HEK293 (cell line): Measurements from ENCODE around the gene DAAM2.

Source experiments
- CTCF ChIA-PET: fragments of 350-600 bp; formaldehyde crosslinking; extraction: SDS; loops from one replicate; lab custom pipeline; 2021; ENCODE audit warnings: antibody characterized with exemption; lab: Yijun Ruan, JAX
- POLR2A ChIA-PET: fragments of 300-600 bp; formaldehyde crosslinking; extraction: SDS; loops from one replicate; lab custom pipeline; 2020; ENCODE audit warnings: antibody characterized with exemption, inconsistent platforms; lab: Yijun Ruan, JAX
- H3K27ac ChIP-seq: fragments of 200-500 bp; sonication (Bioruptor generic); 2 replicates; pipeline ENCODE4 v1.5.1; 2014; ENCODE audit warnings: low read depth, low read length, control low read depth, inconsistent platforms; ENCODE audit errors: extremely low read depth
- H3K36me3 ChIP-seq, 2 experiments: fragments of 200-500 bp in 1 of 2; sonication (Bioruptor generic) in 1 of 2; 1 replicate in 1 of 2; 2 replicates in 1 of 2; pipeline ENCODE4 v1.5.1; 2014 to 2017; ENCODE audit warnings: inconsistent platforms in 2 of 2, low read length in 2 of 2; ENCODE audit not compliant: control insufficient read depth in 2 of 2, insufficient read depth in 1 of 2
- H3K4me1 ChIP-seq: fragments of 200-500 bp; sonication (Bioruptor generic); 2 replicates; pipeline ENCODE4 v1.5.1; 2014; ENCODE audit warnings: mild to moderate bottlenecking, low read length, inconsistent platforms; ENCODE audit not compliant: control insufficient read depth, insufficient read depth
- H3K4me3 ChIP-seq: 2 replicates; pipeline ENCODE4 v1.5.1; 2011; ENCODE audit warnings: low read depth, mild to moderate bottlenecking, control low read depth, low read length, moderate library complexity
- H3K9me3 ChIP-seq: fragments of 200-500 bp; sonication (Bioruptor generic); 2 replicates; pipeline ENCODE4 v1.5.1; 2014; ENCODE audit warnings: low read depth, low read length, inconsistent platforms; ENCODE audit not compliant: control insufficient read depth, insufficient read depth
- OVOL3 ChIP-seq: fragments of 450-650 bp; formaldehyde crosslinking; IDR thresholded peaks from 2 replicates; pipeline ENCODE4 v1.5.1; 2016; ENCODE audit warnings: missing biosample characterization, missing genetic modification characterization
- PRDM6 ChIP-seq: fragments of 450-650 bp; formaldehyde crosslinking; IDR thresholded peaks from 2 replicates; pipeline ENCODE4 v1.5.1; 2017; ENCODE audit warnings: missing biosample characterization, missing genetic modification characterization
- ZNF132 ChIP-seq: fragments of 450-650 bp; formaldehyde crosslinking; IDR thresholded peaks from 2 replicates; pipeline ENCODE4 v1.5.1; 2017; ENCODE audit warnings: missing biosample characterization, missing genetic modification characterization, borderline replicate concordance
- ZNF133 ChIP-seq: fragments of 450-650 bp; formaldehyde crosslinking; IDR thresholded peaks from 2 replicates; pipeline ENCODE4 v1.5.1; 2016; ENCODE audit warnings: missing biosample characterization, missing genetic modification characterization
- ZNF184 ChIP-seq: fragments of 450-650 bp; IDR thresholded peaks from 2 replicates; pipeline ENCODE4 v1.5.1; 2018; ENCODE audit warnings: missing biosample characterization, mild to moderate bottlenecking, missing genetic modification characterization
- ZNF24 ChIP-seq: fragments of 450-650 bp; formaldehyde crosslinking; IDR thresholded peaks from 2 replicates; pipeline ENCODE4 v1.5.1; 2016; ENCODE audit warnings: missing biosample characterization, missing genetic modification characterization
- ZNF266 ChIP-seq: fragments of 450-650 bp; formaldehyde crosslinking; IDR thresholded peaks from 2 replicates; pipeline ENCODE4 v1.5.1; 2016; ENCODE audit warnings: missing biosample characterization, missing genetic modification characterization, low read depth
- ZNF324 ChIP-seq: fragments of 450-650 bp; formaldehyde crosslinking; IDR thresholded peaks from 2 replicates; pipeline ENCODE4 v1.5.1; 2016; ENCODE audit warnings: missing biosample characterization, missing genetic modification characterization
- ZNF473 ChIP-seq: fragments of 450-650 bp; formaldehyde crosslinking; IDR thresholded peaks from 2 replicates; pipeline ENCODE4 v1.5.1; 2017; ENCODE audit warnings: missing biosample characterization, missing genetic modification characterization
- ZNF521 ChIP-seq: fragments of 450-650 bp; formaldehyde crosslinking; IDR thresholded peaks from 2 replicates; pipeline ENCODE4 v1.5.1; 2017; ENCODE audit warnings: missing biosample characterization, mild to moderate bottlenecking, missing genetic modification characterization
- ZNF544 ChIP-seq: fragments of 450-650 bp; formaldehyde crosslinking; IDR thresholded peaks from 2 replicates; pipeline ENCODE4 v1.5.0; 2017; ENCODE audit warnings: missing biosample characterization, missing genetic modification characterization
- ZNF610 ChIP-seq: fragments of 450-650 bp; formaldehyde crosslinking; IDR thresholded peaks from 2 replicates; pipeline ENCODE4 v1.5.1; 2016; ENCODE audit warnings: missing biosample characterization, missing genetic modification characterization, borderline replicate concordance
- ZNF629 ChIP-seq: fragments of 450-650 bp; formaldehyde crosslinking; IDR thresholded peaks from 2 replicates; pipeline ENCODE4 v1.5.1; 2017; ENCODE audit warnings: missing biosample characterization, missing genetic modification characterization
- ZNF747 ChIP-seq: fragments of 450-650 bp; formaldehyde crosslinking; IDR thresholded peaks from 2 replicates; pipeline ENCODE4 v1.5.1; 2016; ENCODE audit warnings: missing biosample characterization, missing genetic modification characterization
- ZNF843 ChIP-seq: fragments of 450-650 bp; formaldehyde crosslinking; IDR thresholded peaks from 2 replicates; pipeline ENCODE4 v1.5.1; 2016; ENCODE audit warnings: missing biosample characterization, missing genetic modification characterization
- ZSCAN4 ChIP-seq: fragments of 450-650 bp; formaldehyde crosslinking; IDR thresholded peaks from 2 replicates; pipeline ENCODE4 v1.5.1; 2017; ENCODE audit warnings: missing biosample characterization, missing genetic modification characterization
- TF ChIP-seq, protein P1 (sequence below): fragments of 450-650 bp; formaldehyde crosslinking; IDR thresholded peaks from 2 replicates; pipeline ENCODE4 v1.5.1; 2017; ENCODE audit warnings: missing biosample characterization, missing genetic modification characterization

Gene DAAM2

DNA sequence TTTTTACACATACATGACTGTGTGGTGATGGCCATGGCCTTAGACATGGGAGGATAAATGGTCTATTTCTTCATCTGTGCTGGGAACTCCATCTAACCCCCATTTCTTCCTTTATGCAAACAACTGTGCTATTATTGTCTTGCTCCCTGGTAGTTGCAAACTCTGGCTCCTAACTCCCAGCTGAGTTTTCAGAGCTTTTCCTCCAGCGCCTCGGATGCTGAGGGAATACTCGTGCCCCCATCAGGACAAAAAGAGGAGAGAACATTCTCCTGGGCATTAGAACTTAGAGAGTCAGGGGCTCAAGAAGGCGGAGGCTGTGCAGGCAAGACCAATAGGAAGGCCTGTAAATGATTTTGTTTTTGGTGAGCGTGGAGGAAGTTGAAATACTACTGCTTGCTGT is 2.1 kb downstream of the DAAM2 start:
- Histone ChIP-seq H3K36me3 (peaks cover 0 to 3% of the 10 kb centered on the region in 2 experiments; a peak in 1 of 3 replicates), H3K4me1 (0 out of 2 replicates have a peak, but pooled peaks cover 6% of the 10 kb centered on the region), H3K27ac (no peak overlapping the region), H3K4me3 (no peak overlapping the region), H3K9me3 (no peaks in the 10 kb centered on the region)
- POLR2A ChIA-PET, result no interaction called here
- CTCF ChIA-PET, result no interaction called here
- TF ChIP-seq ZNF24 (tag by site-specific recombination), result no peak
- no peak for TF ChIP-seq ZNF521
- TF ChIP-seq ZNF133, result no peak
- no peak for TF ChIP-seq ZNF843 (tag by site-specific recombination)
- TF ChIP-seq ZNF544 (tag by site-specific recombination), result no peak
- no peak for TF ChIP-seq OVOL3 (tag by site-specific recombination)
- no peak for TF ChIP-seq ZNF629 (tag by site-specific recombination)
- no peak for TF ChIP-seq ZSCAN4 (tag by site-specific recombination)
- TF ChIP-seq ZNF184 (tag by site-specific recombination), result no peak
- no peak for TF ChIP-seq ZNF266
- TF ChIP-seq ZNF473 (tag by site-specific recombination), result no peak
- TF ChIP-seq, protein P1, sequence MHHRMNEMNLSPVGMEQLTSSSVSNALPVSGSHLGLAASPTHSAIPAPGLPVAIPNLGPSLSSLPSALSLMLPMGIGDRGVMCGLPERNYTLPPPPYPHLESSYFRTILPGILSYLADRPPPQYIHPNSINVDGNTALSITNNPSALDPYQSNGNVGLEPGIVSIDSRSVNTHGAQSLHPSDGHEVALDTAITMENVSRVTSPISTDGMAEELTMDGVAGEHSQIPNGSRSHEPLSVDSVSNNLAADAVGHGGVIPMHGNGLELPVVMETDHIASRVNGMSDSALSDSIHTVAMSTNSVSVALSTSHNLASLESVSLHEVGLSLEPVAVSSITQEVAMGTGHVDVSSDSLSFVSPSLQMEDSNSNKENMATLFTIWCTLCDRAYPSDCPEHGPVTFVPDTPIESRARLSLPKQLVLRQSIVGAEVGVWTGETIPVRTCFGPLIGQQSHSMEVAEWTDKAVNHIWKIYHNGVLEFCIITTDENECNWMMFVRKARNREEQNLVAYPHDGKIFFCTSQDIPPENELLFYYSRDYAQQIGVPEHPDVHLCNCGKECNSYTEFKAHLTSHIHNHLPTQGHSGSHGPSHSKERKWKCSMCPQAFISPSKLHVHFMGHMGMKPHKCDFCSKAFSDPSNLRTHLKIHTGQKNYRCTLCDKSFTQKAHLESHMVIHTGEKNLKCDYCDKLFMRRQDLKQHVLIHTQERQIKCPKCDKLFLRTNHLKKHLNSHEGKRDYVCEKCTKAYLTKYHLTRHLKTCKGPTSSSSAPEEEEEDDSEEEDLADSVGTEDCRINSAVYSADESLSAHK (tag by site-specific recombination), result no peak
- no peak for TF ChIP-seq ZNF747 (tag by site-specific recombination)
- no peak for TF ChIP-seq ZNF610 (tag by site-specific recombination)
- no peak for TF ChIP-seq ZNF132

DNA sequence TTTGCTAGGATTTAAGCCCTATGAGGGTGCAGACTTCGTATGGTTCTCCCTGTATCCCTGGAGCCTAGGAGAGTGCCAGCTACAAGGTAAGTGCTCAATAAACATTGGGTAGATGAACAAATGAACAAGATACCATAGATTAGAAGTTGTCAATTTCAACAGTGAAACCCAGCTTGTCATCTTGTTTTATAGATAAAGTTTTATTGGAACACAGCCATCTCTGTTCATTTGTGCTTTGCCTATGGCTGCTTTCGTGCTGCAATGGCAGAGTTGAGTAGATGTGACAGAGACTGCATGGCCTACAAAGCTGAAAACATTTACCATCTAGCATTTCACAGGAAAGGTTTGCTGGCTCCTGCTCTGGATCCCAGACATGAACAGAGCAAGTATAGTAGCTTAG is 5.6 kb downstream of the DAAM2 start:
- CTCF ChIA-PET, result interaction anchor here (0.6 to 0.8 kb wide), 4 partner anchors 14 to 436 kb away, joined by 3 to 8 read pairs (median 3); no protein-coding TSS in a partner anchor
- 0 out of 2 replicates have a peak, but pooled peaks cover 1% of the 10 kb centered on the region for H3K4me1 ChIP-seq
- TF ChIP-seq PRDM6, result no peak
- no peak for TF ChIP-seq ZNF324 (tag by site-specific recombination)
- H3K9me3 ChIP-seq, result no peaks in the 10 kb centered on the region
- H3K36me3 ChIP-seq, result peaks cover 0 to 3% of the 10 kb centered on the region in 2 experiments; a peak in 1 of 3 replicates
- no peak overlapping the region for H3K27ac ChIP-seq
- POLR2A ChIA-PET, result no interaction called here
- no peak overlapping the region for H3K4me3 ChIP-seq
